B cell (primary cell): ENCODE results near the gene ILDR1.

Experiments
- CTCF ChIP-seq: fragments of 200-600 bp; IDR thresholded peaks from one replicate; pipeline ENCODE4 v1.8.0; 2022; ENCODE audit warnings: antibody characterized with exemption, mild to moderate bottlenecking
- EZH2 ChIP-seq: IDR thresholded peaks from 2 replicates; pipeline ENCODE4 v1.6.1; 2012; ENCODE audit warnings: borderline replicate concordance, low read depth, mild to moderate bottlenecking, moderate library complexity, low read length; ENCODE audit not compliant: insufficient read depth, poor library complexity, severe bottlenecking

- TF ChIP-seq CTCF = no peak
- TF ChIP-seq EZH2 = no peak
Observed at GRCh38 chr3:122052968-122053367, 30.9 kb upstream of the ILDR1 start.
